Heart left ventricle (tissue), 16 donors: ENCODE data around the gene SOST. TPM values are rescaled to one million over a fixed set of nuclear protein-coding genes. Genes with fewer than 3 reads are reported as not detected.

Experiments used
- ATAC-seq, 4 donors: fragments of 200-7000 bp; cut with Tn5 transposase; one replicate each; pipeline ENCODE4 v1.9.1; 2020 to 2022; ENCODE audit warnings: moderate library complexity in 4 of 4, mild to moderate bottlenecking in 3 of 4, moderate number of reproducible peaks in 1 of 4
- DNase-seq, 5 donors: peaks; one replicate each; pipeline ENCODE4 v3.0.0-alpha.2; 2020
- H3K27ac ChIP-seq, 12 donors: fragments of 200-600 bp; sonication (generic) in 4 of 12; one replicate each; pipeline versions ENCODE4 v1.5.0 to v1.8.0; 2016 to 2022; ENCODE audit warnings: mild to moderate bottlenecking in 2 of 12
- H3K27me3 ChIP-seq, 9 donors: fragments of 200-600 bp; sonication (generic) in 2 of 9; one replicate each; pipeline versions ENCODE4 v1.5.1 to v1.8.0; 2016 to 2022; ENCODE audit warnings: mild to moderate bottlenecking in 3 of 9
- H3K36me3 ChIP-seq, 9 donors: fragments of 200-600 bp; sonication (generic) in 2 of 9; one replicate each; pipeline versions ENCODE4 v1.5.0 to v1.8.0; 2018 to 2022; ENCODE audit warnings: mild to moderate bottlenecking in 2 of 9
- H3K4me1 ChIP-seq, 12 donors: fragments of 200-600 bp; sonication (generic) in 4 of 12; one replicate each; pipeline versions ENCODE4 v1.5.0 to v1.8.0; 2016 to 2022; ENCODE audit warnings: mild to moderate bottlenecking in 3 of 12
- H3K4me3 ChIP-seq, 12 donors: fragments of 200-600 bp; sonication (generic) in 4 of 12; one replicate each; pipeline versions ENCODE4 v1.5.0 to v1.8.0; 2017 to 2022; ENCODE audit warnings: mild to moderate bottlenecking in 9 of 12, moderate library complexity in 4 of 12
- H3K9me3 ChIP-seq, 12 donors: fragments of 200-600 bp; sonication (generic) in 4 of 12; one replicate each; pipeline versions ENCODE4 v1.5.0 to v1.8.0; 2016 to 2022; ENCODE audit warnings: mild to moderate bottlenecking in 1 of 12
- POLR2A ChIP-seq, 2 donors: fragments of 450-650 bp; IDR thresholded peaks; one replicate each; pipeline ENCODE4 v1.6.1; 2017; ENCODE audit warnings: antibody characterized with exemption in 2 of 2, mild to moderate bottlenecking in 2 of 2, moderate library complexity in 2 of 2
- WGBS, 4 donors: extraction: QIAGEN DNeasy Blood & Tissue Kit in 2 of 4; methylation state at CpG; one replicate each; pipeline versions ENCODE4 v1.1.5 to v1.1.7; 2013 to 2018; 5-methylcytosine and 5-hydroxymethylcytosine counted together
- intact Hi-C, 10 donors: fragments of 100-400 bp; cut with DNase I; formaldehyde crosslinking; loops; one replicate each; pipeline versions ENCODE4 v1.11.1 to v1.14.2; 2022
- polyA plus RNA-seq, 2 donors: library from polyadenylated mRNA; stranded (reverse); fragments of 200-250 nt; gene quantifications; one replicate each; pipeline ENCODE4 v1.2.3, GENCODE V29; 2013
- total RNA-seq, 9 donors: library from RNA; depleted of rRNA in 2 of 9; stranded (reverse); fragments of >200 nt in 2 of 9; fragmentation: NEBNext Ultra II Directional in 3 of 9; extraction: Animal tissue kit (Norgen Biotek cat#: 25700) in 3 of 9; gene quantifications; one replicate each; pipeline versions ENCODE4 v1.1.0 to v1.2.4, GENCODE V29; 2016 to 2023
- TF ChIP-seq, protein P1 (sequence below), 12 donors: fragments of 200-600 bp; sonication (generic) in 4 of 12; IDR thresholded peaks; one replicate each; pipeline versions ENCODE4 v1.5.0 to v1.8.0; 2018 to 2022; ENCODE audit warnings: antibody characterized with exemption in 12 of 12, mild to moderate bottlenecking in 5 of 12
- donor health status: ischemic (EF 13 %, LVEDD 7.1; RV severe dilation, severe dysfunction).
- donor health status: healthy with polysubstance abuse.
- donor health status: DM: no; HTN: yes; CAD: no.
- donor health status: DM: no; HTN: no; CAD: no.
- donor health status: ischemic (EF 25% LVEDD 6.9; RV normal size, moderate dysfunction).
- donor health status: ischemic (EF 25% LVEDD 5.7; RV mildly dilated, moderate dysfunction).
- donor health status: healthy.
- donor health status: DM: yes; HTN: yes; CAD: no.
- donor health status: ischemic (EF 35%, LVEDD 5.7; RV mildly dilated, moderate dysfunction).
- donor health status: nonischemic (EF 11% LVEDD 7.7; RV severe dilation, severe dysfunction).
- donor health status: DM: yes; HTN: yes; CAD: no.
- donor health status: PGD.
- donor health status: ischemic (EF 29% LVEDD 5.4; RV normal size, mild dysfunction).
- donor health status: nonischemic (EF 23%, LVEDD 6.1; RV moderate dilation, normal function).

SOST gene
- total and polyA plus RNA-seq, 11 donors = not detected

DNA sequence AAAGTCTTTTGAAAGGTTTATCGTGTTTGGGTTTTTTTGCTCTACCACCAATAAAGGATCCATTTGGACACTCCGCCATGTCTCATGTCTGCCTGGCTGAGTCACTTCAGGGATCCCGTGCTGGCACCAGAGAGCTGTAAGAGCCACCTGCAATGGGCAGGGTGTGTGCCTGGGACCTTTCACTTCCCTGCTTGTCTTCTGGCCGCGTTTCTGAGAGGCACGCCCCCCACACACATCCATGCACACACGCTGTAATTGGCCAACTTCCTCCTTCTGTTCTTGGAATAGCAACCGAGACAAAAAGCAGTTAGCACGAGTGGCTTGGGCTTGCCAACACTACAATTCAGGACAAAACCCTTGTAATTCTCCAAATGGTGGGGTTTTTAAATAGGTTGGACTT lies 9.8 kb upstream of the SOST start:
- DNase-seq (peak in 4 of 5 donors; percentile 68 to 84 (median 78)), ATAC-seq (peak; percentile 61 to 85 (median 78))
- TF ChIP-seq, protein P1, sequence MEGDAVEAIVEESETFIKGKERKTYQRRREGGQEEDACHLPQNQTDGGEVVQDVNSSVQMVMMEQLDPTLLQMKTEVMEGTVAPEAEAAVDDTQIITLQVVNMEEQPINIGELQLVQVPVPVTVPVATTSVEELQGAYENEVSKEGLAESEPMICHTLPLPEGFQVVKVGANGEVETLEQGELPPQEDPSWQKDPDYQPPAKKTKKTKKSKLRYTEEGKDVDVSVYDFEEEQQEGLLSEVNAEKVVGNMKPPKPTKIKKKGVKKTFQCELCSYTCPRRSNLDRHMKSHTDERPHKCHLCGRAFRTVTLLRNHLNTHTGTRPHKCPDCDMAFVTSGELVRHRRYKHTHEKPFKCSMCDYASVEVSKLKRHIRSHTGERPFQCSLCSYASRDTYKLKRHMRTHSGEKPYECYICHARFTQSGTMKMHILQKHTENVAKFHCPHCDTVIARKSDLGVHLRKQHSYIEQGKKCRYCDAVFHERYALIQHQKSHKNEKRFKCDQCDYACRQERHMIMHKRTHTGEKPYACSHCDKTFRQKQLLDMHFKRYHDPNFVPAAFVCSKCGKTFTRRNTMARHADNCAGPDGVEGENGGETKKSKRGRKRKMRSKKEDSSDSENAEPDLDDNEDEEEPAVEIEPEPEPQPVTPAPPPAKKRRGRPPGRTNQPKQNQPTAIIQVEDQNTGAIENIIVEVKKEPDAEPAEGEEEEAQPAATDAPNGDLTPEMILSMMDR (IDR thresholded peaks at IDR 0.05) = no peak
- TF ChIP-seq POLR2A (IDR thresholded peaks at IDR 0.05) = no peak
- intact Hi-C loops = loop anchor here in 2 of 10 donors (10.0 kb wide), 1 partner anchor 194 kb away; no protein-coding TSS in a partner anchor
- peaks cover 0 to 83% (median 29%) of the 10 kb centered on the region in 12 donors for H3K4me1 ChIP-seq
- H3K9me3 ChIP-seq = no peaks in the 10 kb centered on the region
- H3K36me3 ChIP-seq = peaks cover 0 to 83% (median 71%) of the 10 kb centered on the region in 9 donors
- H3K27me3 ChIP-seq = no peaks in the 10 kb centered on the region
- WGBS, 4 donors = 19 to 38% (median 28%) methylated on average over 9 of the region's 9 CpGs
- H3K27ac ChIP-seq = peak overlapping the region in 8 of 12 donors; percentile 30 to 81 (median 58)
- no peak overlapping the region for H3K4me3 ChIP-seq

DNA sequence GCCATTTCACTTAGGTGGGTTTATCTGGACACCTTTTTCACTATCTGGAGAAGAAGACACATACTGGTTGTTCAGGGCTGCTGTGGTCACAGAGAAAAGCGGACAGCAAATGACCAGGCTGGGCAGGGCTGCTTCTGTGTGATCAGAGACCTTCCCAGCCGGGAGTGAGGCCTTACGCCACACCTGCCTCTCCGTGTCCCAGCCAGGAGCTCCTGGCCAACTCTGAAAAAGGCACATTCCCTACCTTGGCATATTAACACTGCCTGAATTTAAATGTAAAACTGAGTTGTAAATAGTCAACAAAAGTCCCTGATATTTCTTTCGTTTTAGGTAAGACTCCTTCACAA lies 9.1 kb upstream of the SOST start:
- DNase-seq = no peak
- Histone ChIP-seq H3K27me3 (no peaks in the 10 kb centered on the region), H3K4me3 (no peak overlapping the region), H3K36me3 (peaks cover 0 to 76% (median 64%) of the 10 kb centered on the region in 9 donors), H3K4me1 (peaks cover 0 to 76% (median 29%) of the 10 kb centered on the region in 12 donors), H3K9me3 (no peaks in the 10 kb centered on the region), H3K27ac (peak overlapping the region in 6 of 12 donors; percentile 30 to 81 (median 52))
- intact Hi-C loops = loop anchor here in 2 of 10 donors (10.0 kb wide), 1 partner anchor 193 kb away; no protein-coding TSS in a partner anchor
- TF ChIP-seq, protein P1 (IDR thresholded peaks at IDR 0.05) = no peak
- TF ChIP-seq POLR2A (IDR thresholded peaks at IDR 0.05) = no peak
- ATAC-seq = no peak
- 62 to 82% (median 75%) methylated on average over 5 of the region's 5 CpGs for WGBS, 4 donors

DNA sequence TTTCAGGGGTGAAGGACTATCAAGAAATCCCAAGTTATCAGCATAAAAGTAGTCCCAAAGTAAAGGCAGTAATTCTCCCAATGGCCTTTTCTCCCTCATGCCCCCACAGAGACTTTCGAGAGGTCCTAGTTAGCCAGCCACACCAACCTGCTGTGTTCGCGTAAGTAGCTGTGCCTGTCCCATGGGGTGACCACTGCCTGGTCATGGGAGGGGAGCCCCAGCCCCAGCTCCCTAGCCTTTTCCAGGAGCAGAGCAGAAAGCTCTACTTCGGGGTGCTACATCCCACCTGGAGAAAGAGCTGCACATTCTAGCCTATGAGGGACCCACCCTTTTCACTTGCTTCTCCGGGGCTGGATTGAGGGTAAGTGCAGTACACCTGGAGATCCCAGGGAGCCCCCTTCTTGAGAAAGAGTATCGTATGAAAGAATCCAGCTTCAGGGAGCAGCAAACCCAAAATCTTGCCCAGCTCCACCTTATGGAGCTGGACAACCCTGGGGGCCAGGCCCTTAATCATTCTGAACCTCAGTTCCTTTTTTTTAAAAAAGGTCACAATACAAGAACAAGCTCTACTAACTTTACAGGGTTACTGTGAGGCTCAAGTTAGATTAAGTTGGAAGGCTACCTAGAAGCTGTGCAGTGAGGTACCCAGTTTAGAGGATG lies 8.6 kb upstream of the SOST start:
- TF ChIP-seq, protein P1 (IDR thresholded peaks at IDR 0.05) = no peak
- TF ChIP-seq POLR2A (IDR thresholded peaks at IDR 0.05) = no peak
- no peak for DNase-seq
- 76 to 89% (median 82%) methylated on average over 6 of the region's 6 CpGs for WGBS, 4 donors
- no peak overlapping the region for H3K4me3 ChIP-seq
- ATAC-seq = no peak
- peaks cover 0 to 71% (median 59%) of the 10 kb centered on the region in 9 donors for H3K36me3 ChIP-seq
- intact Hi-C loops = loop anchor here in 2 of 10 donors (10.0 kb wide), 1 partner anchor 192 kb away; no protein-coding TSS in a partner anchor
- H3K27me3 ChIP-seq = no peaks in the 10 kb centered on the region
- H3K9me3 ChIP-seq = no peaks in the 10 kb centered on the region
- peaks cover 0 to 71% (median 26%) of the 10 kb centered on the region in 12 donors for H3K4me1 ChIP-seq
- H3K27ac ChIP-seq = peak overlapping the region in 3 of 12 donors; percentile 39 to 81 (median 66)

DNA sequence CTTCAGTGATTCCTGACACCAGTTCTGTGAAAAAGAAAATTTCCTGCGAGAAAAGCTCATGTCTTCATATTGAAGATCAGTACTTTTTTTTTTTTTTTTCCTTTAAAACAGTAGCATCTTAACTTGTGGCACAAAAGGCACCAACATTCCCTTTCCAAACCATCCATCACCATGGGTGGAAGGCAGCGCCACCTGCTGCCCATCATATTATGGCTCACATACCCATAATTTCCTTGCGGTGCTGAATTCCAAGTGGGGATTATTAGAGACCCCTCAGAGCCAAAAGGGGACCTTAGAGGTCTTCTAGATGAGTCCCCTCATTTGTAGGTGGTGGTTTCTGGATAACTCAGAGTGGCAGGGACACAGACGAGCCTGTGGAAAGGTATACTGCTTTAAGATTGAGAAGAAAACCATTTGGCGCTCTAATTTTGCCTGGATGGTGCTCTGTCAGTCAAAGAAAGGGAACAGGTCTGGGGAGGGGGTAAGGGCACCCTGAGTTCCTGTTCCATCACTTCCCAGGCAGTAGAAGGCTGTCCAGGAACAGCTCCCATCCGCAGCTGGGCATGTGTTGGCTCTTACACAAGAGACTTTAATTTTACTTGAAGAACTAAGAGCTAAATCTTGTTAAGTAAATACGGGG lies 7.9 kb upstream of the SOST start:
- intact Hi-C loops = loop anchor here in 2 of 10 donors (10.0 kb wide), 1 partner anchor 192 kb away; no protein-coding TSS in a partner anchor
- DNase-seq = peak in 3 of 5 donors; percentile 55 to 66 (median 56)

More for the DNA sequence above, 7.9 kb upstream of the SOST start:
- no peak for ATAC-seq
- Histone ChIP-seq H3K36me3 (peaks cover 0 to 64% (median 52%) of the 10 kb centered on the region in 9 donors), H3K4me3 (no peak overlapping the region), H3K27me3 (no peaks in the 10 kb centered on the region), H3K9me3 (no peaks in the 10 kb centered on the region), H3K27ac (peak overlapping the region in 2 of 12 donors; percentile 66 to 81), H3K4me1 (peaks cover 0 to 65% (median 25%) of the 10 kb centered on the region in 12 donors)
- 57 to 67% (median 62%) methylated on average over 7 of the region's 7 CpGs for WGBS, 4 donors
- no peak for TF ChIP-seq POLR2A (IDR thresholded peaks at IDR 0.05)
- TF ChIP-seq, protein P1 (IDR thresholded peaks at IDR 0.05) = peak; percentile 60 to 90 (median 78)
